NCI-H1092 treated with DMSO at 0.1 percent for 48 hours (cell line): Measurements from ENCODE around the gene CHAF1A.

Source experiments
- DNase-seq: peaks from one replicate; lab custom pipeline; 2025; lab: John Stamatoyannopoulos, UW

CHAF1A gene

DNA sequence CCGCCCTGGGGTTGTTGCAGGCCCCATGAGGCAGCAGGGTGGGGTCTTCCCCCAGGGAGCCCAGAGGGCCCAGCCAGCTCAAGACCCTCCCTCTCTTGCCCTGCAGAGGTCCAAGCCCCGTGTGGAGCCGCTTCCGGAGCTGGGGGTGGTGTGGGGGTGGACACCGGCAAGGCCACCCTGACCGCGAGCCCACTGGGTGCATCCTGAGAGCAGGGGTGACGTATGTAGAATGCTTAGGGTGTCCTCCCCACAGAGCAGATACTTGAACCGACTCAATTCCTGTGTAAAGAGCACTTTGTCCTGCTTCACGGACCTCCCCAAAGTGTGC lies 40.3 kb downstream of the CHAF1A start:
- no peak for DNase-seq

DNA sequence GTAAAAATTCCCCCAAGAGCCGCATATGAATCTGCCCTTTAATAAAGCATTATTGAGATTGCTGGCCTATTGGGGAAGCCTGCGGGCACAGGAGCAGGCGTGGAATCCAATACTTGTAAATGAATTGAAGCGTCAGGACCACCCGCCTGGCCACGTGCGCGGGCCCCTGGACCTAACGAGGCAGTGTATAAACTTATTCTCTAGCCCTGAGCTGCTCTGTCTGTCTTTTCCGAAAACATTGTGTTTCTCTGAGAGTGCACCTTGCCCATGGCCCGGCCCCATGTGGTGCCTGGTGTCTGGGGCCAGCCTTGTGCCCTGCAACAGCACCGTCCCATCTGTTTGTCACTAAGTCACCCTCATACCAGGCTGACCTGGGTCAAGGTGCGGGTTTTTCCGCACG lies 40.7 kb downstream of the CHAF1A start:
- DNase-seq, result no peak

DNA sequence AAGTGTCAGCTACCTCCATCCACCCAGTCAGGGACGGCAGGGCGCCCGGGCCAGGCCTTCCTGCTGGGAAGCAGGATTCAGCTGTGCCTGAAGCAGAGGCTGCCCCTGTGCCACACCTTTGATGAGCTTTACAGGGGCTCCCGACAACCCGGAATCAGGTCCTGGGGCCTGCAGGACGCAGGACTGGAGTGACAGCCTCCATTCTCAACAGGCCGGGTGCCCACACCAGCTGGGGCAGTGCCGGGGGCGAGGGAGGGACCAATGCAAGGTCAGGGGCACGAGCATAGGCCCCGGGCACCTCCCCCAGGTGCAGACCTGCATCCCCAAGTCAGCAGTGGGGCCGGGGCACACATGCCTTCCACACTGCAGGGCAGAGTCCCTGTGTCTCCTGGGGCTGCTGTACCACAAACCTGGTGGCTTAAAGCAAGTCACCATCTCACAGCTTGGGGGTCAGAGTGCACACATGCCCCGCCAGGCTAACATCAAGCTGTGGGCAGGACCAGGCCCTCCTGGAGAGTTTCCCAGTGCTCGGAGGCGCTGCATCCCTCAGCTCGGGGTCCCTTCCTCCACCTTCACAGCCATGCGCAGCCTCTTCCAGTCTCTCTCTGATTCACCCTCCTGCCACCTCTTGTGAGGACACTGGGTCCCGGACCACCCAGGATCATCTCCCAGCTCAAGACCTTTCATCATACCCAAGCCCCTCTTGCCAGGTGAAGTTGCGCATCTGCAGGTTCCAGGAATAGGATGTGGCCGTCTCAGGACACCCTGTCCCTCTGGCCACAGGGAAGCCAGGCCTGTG lies 41.7 kb downstream of the CHAF1A start:
- DNase-seq, result no peak

DNA sequence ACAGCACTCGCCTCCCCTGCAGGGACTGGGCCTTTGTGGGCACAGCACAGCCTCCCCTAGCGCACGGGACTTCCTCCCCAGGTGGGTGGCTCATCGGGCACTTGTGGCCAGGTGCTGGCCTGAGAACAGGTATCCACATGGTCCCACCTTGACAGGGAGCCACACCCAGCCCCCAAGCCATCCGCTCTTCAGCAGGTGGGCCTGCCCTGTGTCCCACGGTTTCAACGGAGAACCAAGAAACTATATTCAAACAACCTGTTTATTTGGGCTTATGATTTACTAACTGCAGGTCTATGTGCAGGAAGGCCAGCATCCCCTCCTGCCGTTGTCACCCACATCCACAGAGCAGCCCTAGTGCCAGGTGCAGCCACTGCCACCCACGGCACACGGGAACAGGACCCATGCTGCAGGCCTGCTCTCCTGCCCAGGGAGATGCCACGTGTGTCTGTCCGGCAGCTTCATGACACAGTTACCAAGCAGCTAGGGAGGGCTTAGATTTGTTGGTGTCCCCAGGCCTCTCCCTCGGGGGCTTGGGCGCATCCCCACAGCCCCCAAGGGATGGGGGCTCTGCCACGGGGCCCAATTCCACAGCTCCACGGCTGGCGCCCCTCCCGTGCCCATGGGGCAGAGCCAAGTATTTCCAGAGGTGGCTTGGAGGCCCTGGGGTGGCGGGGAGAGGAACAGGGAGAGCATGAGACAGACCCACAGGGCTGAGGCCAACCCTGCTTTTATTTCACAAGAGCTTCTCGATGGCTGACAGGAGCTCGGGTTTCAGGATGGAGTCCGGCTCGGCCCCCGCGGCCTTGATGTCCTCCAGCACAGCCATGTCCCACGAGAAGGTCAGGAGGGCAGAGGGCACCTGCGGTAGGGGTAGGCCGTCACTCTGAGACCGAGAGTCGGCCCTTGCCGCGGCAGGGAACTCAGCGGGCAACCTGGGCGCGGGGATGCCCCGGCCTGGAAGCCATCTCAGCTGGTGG lies 42.6 kb downstream of the CHAF1A start:
- DNase-seq, result no peak

DNA sequence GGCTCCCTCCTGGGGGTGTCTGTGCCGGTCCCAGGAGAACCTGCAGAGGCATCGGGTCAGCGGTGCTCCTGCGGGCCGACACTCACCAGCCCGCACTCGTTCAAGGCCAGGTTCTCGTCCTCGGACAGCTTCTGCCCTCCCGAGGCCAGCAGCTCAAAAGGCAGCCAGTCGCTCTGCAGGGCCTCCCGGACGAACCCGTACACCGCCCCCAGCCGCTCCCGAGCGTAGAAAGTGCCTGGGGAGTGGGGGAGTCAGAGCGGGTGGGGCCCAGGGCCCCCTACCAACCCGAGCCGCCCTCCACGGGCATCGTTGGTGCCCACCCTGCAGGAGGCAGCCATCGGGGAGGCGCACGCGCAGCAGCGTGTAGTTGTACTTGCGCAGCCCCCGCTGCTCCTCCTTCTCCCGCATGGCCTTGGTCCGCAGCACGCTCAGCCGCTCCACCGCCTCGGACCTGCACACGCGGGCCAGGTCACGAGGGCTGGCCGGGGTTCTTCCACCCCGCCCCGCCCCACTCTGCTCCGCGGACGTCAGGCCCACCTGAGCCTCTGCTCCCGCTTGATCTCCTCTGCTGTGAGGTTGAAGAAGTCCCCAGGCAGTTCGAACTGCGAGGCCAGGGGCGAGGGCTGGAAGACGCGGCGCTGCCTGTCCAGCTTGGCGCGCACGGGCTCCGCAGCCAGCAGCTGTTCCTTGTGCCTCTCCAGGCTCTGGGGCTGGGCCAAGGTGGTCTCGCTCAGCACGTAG lies 43.7 kb downstream of the CHAF1A start:
- DNase-seq, result no peak

DNA sequence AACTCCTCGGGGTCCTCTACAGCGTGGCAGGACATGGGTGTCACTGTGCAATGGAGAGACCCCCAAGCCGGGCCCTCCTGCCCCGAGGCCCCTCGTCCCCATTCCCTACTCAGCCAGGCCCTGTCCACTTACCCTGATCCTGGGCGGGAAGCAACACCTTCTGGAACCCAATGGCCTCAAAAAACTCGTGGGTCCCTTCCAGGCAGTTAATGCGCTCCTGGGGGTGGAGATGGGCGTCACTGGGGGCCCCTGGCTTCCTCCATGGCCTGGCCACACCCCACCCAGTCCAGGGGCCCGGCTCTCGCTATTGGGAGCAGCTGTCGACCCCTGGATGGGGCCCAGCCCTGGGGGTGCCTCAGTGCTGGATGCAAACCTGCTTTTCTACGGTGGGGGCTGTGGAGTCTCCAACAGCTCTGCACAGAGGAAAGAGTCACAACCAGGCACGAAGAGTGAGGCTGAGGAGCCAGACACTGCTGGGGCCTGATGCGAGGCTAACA lies 44.3 kb downstream of the CHAF1A start:
- no peak for DNase-seq

DNA sequence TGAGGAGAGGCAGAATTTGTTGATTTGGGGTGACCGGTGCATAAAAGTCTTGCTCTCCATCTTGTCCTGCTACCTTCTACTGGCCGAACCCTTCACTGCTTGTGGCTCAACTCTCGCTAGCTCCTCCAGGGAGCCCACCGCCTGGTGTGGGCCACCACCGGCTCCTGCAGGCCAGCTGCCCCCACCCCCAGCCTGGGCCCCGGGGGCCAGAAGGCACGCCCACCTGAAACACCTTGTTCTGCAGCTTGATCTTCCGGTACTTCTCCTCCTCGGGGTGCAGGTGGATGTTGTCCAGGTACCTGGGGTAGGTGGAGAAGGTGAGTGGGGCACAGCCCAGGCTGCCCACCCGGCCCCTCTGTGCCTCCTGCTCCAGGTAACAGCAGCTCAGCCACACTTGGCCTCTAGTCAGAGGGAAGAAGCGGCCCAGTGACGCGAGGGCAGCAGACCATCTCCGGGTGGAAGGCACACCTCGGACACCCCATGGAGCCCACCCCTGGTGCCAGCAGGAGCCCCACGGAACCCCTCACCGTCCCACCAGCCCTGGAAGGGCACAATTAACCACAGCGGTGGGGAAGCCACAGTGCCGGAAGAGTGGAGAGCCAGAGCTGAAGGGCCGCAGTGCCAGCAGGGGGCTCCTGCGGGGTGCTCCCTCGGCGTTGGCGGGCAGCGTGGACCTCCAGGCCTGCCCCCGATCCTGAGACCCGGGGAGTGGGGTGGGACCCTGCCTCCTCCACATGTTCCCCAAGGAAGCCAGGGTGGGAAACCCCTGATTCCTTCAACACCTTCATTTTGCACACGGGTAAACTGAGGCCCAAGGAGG lies 45.1 kb downstream of the CHAF1A start:
- DNase-seq, result no peak

DNA sequence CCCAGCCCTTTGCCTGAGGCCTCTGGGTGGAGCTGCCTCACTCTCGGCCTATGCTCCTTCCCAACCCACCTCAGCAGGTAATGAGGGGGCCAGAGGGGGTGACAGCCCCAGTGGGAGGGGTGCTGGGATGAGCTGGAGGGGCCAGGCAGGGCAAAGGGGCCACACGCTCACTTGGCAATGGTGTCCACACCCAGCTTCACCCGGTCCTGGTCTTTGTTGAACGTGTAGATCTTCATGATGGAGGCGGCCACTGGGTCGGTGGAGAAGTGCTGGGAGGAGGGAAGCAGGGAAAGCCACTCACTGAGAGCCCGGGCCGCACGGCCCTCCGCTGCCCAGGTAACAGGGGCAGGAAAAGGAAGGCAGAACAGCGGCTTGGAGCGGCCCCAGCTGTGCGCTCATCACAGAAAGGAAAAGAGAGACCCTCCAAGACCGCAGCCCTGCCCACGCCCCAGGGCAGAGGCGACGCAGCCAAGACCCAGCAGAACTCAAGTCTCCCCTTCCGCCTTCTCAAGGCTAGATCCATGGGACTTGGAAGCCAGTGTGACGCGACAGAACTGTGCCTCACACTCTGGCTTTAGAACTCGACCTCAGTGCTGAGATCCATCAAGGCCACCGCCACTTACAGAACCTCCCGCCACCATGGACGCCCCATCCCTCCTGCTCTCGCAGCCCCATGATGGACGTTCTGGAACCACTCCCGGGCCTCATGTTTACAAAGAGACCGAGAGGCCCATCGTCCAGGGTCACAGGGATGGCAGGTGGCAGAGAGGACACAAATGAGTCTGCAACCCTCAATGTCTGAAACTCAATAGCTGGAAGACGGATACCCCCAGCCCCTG lies 45.9 kb downstream of the CHAF1A start:
- DNase-seq, result peak; percentile 83

DNA sequence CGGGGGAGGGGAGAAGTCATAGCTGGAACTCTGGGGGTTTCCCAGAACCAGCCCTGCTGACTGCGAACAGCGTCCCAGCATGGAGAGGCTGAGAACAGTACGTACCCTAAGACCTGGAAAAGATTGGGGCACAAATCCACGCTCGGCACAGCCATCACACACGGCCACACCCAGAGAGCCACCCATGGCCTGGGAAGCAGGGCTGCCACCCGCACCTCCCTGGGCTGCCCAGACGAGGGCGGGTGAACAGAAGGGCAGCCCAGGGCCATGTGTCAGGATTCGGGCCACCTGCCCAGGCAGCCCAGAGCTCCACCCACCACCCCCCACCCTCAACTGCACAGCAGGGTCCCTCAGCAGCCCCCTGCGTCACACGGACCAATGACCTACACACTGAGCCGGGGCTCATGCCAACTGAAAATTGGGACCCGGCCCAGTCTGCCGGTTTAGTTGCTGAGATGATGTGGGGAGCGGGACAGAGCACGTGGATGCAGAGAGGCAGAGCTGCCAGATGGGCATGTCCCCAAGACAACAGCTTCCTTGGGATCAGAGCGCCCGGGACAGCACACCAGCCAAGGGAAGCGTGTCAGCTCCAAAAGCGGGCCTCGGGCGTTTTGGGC lies 46.7 kb downstream of the CHAF1A start:
- DNase-seq, result peak; percentile 83

DNA sequence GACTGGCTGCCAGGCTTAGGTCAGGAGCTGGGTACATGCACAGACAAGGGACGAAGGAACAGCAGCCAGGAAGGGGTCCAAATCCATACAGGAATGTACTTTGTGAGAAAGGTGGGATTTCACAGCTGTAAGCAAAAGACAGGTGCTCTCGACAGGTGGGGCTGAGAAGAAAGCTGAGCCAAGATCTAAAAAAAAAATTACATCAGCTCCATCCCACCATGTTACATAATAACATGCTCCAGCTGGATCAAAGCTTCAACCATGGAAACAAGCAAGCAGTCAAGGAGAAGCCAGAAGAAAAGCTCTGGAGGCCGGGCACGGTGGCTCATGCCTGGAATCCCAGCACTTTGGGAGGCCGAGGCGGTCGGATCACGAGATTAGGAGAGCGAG lies 47.2 kb downstream of the CHAF1A start:
- no peak for DNase-seq

DNA sequence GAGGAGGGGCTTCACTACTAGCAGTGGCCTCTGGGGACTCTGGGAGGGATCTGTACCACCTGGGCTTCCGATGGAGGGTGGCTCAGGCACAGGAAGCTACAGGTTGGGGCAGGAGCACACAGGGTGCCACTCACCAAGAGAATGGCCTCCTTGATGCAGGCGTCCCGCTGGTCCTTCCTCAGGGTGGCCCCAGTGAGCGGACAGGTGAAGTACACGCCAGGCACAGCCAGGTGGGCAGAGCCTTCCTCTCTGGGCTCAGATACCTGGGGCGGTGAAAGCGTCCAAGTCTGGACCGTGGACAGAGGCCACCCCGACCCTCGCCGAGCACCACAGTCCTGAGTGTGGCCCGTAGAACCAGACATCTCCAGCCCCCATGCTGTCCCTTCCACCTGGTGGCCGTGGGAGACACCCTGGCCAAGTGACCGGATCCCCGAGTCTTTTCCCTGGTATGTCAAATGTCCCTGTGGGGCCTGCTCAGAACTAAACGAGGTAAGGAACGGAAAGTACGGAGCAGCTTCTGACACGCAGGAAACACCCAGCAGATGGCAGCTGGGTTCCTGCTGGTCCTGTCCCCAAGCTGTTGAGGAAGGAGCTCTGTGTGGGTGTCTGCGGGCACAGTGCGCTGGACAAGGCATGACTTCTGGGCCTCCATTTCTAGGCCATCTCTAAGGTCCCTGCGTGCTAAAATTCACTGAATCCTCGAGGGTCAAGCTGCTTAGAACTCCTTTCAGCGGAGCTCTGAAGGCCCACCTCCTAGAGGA lies 50.0 kb downstream of the CHAF1A start:
- DNase-seq, result no peak

DNA sequence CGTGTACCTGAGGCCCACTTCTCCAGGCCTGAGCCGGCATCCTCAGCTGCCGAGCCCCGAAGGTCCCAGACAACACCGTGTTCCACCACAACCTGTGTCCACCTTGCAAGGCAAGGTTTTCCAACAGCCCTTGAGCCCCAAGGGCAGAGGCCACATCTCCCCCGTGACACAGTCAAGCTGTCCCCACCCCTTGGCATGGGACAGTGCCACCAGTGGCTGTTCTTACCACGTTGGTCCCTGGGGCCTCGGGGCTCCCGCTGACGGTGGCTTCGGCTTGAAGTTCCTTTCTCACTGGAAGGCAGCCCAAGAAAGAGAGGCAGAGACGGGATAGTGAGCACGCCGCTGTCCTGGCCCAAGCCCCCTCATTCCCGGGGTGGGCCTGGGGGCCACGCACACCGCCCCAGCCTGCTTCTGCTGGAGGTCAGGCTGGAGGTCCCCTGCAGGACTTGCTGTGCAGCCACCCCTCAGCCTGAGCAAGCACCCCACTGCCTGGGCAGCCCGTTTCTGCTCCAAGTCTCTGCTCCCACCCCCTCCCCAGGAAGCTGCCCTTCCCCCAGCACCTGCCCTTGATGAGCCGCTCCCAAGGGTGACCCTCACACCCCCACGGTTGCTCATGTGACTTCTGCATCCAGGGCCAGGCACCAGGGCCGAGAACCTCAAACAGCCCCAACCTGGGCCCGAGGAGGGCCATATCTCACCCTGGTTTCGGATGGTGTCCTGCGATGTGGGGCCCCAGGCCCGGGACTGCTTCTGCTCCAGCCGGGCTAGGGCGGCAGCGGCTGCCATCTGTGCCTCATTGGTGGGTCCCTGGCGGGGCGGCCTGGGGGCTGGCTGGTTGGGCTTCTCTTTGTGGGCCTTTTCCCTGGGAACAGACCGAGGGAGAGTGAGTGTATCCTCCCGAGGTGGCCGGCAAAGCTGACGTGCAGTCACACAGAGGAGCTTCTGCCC lies 51.1 kb downstream of the CHAF1A start:
- DNase-seq, result no peak

DNA sequence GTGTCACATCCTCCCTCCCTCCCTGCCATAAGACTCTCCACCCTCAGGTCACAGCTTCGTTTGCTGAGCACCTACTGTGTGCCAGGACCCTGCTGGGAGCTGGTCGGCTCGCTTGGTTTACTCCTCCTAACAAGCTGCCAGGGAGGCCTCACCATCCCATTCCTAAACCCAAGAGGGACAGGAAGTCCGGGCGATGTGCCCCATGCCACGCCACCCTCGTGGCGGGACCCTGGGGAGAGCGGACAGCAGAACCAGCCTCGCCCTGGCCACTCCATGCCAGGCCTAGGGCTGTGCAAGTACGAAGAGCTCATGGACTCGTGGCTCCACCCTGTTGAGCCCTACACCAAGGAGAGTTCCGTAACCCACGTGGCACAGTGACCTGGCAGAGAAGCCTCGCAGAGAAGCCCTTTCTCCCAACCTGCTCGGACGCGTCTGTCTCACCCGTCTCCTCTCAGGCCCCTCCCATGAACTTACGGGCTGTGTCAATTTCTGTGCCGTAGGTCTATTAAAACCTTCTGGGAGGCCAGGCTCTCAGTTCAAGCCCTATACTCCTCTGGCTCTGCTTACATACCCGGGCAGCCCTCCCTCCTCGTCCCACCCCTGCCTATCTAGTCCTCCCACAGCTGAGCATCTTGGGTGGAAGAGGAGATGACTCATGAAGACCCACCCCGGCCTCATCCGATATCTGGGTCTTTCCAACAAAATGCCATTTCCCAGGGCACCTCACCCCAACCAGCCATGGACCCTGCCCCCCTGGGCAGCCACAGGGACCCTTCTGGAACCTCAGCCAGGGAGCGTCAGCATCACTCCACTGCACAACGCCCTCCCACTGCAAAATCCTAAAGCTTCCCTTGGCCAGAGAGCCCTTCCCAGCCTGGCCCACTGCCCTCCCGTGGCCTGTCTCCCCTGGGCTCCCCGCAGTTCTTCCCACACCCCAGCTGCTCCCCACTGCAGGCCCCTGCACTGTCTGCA lies 52.6 kb downstream of the CHAF1A start:
- no peak for DNase-seq

DNA sequence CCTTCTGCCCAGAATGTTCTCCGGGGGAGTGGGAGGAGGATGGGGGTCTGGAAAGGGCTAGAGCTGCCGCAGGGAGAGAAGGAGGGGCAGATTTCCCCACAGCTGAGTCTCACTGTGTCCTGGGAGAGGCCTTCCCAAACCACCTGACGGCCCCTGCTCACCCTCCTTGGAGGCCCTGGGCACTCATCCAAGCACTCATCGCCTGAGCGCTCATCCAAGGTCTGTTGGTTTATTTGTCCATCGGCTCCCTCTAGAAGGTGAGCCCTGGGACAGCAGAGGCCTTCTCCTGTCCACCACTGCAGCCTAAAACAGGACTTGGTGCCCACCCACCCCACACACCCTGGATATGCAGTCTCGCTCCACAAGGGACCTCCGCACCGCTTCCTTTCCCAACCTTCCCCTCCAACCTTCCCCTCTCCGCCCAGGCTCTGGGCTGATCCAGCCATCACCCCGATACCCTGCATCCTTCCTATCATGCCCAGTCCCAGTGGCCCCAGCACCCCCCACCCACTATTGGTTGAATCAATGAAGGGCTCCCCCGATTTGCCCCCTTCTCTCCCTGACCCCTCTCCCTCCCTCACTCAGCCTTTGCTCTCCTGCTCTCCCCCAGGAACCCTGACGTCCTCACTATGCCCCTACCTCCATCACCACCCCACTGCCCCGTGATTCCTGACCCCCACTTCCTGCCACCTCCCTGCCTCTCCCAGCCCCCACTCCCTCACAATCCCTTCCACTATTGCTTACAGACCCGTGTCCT lies 53.5 kb downstream of the CHAF1A start:
- DNase-seq, result peak; percentile 67

DNA sequence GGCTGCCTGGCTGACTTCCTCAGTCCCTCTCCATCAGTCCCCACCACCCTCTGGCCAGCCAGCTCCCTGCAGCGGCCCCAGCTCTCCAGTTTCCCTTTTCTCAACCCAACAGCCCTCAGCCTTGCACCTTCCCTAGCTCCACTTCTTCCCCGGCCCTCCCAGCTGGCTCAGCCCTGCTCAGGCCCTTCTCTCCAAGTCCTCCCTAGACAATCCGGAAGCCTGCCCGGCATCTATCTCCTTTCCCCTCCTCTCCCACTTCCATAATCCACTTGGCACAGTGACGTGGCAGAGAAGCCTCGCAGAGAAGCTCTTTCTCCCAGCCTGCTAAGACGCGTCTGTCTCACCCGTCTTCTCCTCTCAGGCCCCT lies 54.0 kb downstream of the CHAF1A start:
- DNase-seq, result peak; percentile 21
